H1 (cell line): ENCODE measurements around the gene MEGF11. TPM values are rescaled to one million over a fixed set of nuclear protein-coding genes. Genes with fewer than 3 reads are reported as not detected.

Source experiments
- ASH2L ChIP-seq: fragments of 200-600, 300-600 bp; sonication (generic); IDR thresholded peaks from one replicate; pipeline ENCODE4 v1.7.1; 2017; ENCODE audit warnings: low read length
- BCL11A ChIP-seq, 2 experiments: IDR thresholded peaks; one replicate each; pipeline ENCODE4 v1.6.1; 2011; ENCODE audit warnings: low read depth in 2 of 2, low read length in 2 of 2, mild to moderate bottlenecking in 2 of 2
- RAD21 ChIP-seq, 2 experiments: IDR thresholded peaks in 1 of 2; conservative IDR thresholded peaks in 1 of 2; 2 replicates each; pipeline ENCODE4 v1.6.1; 2011; ENCODE audit warnings: low read depth in 2 of 2, low read length in 2 of 2, improper control_type of control experiment in 1 of 2, inconsistent platforms in 1 of 2, mild to moderate bottlenecking in 1 of 2, moderate library complexity in 1 of 2
- polyA plus RNA-seq, 7 experiments: library from polyadenylated mRNA; depleted of rRNA in 3 of 7; stranded (reverse) in 5 of 7; unstranded in 2 of 7; fragments of >200 nt in 5 of 7; fragments of 200-250 nt in 2 of 7; gene quantifications; 1 replicate in 5 of 7; 2 replicates in 1 of 7; 4 replicates in 1 of 7; pipeline versions ENCODE4 v1.2.1 to v1.2.3, GENCODE V29; 2011 to 2013; ENCODE audit warnings: missing spikeins in 2 of 7, mixed read lengths in 2 of 7
- total RNA-seq: library from RNA; stranded (reverse); fragmentation: NEBNext Ultra II Directional; extraction: Animal tissue kit (Norgen Biotek cat#: 25700); gene quantifications from 2 replicates; pipeline ENCODE4 v1.2.1, GENCODE V29; 2021
- TF ChIP-seq, protein P1 (sequence below): fragments of 300-600 bp; sonication (generic); IDR thresholded peaks from 2 replicates; pipeline ENCODE4 v1.7.1; 2012; ENCODE audit warnings: low read length, moderate library complexity, mild to moderate bottlenecking, inconsistent platforms; ENCODE audit not compliant: insufficient replicate concordance
- TF ChIP-seq, protein P2 (sequence below): IDR thresholded peaks from 2 replicates; pipeline ENCODE4 v1.6.1; 2012; ENCODE audit warnings: low read length, inconsistent platforms

The MEGF11 gene
- total and polyA plus RNA-seq, 2 of the 8 experiments (the other 6 are each of a cell fraction or from before 2014, with no cell fraction given), result 4.4 to 4.8 TPM

DNA sequence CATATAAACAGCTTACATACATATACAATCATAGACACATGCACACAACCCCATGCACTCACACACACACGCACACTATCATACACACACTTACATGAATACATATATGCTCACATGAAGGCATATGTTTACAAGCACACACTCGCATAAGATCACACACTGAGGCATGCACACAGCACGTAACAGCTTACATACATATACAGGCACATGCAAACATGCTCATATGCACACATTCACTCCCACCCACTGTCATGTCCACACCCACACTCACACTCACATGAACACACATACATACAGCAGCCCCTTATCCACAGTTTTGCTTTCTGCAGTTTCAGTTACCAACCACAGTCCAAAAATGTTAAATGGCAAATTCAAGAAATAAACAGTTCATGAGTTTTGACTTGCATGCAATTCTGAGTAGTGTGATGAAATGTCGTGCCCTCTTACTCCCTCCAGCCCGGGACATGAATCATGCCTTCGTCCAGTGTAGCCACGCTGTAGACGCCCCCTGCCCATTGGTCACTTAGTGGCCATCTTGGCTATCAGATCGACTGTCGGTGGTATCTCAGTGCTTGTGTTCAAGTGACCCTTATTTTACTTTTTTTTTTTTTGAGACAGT lies 27.8 kb downstream of the MEGF11 start (continued):
- TF ChIP-seq, protein P1, sequence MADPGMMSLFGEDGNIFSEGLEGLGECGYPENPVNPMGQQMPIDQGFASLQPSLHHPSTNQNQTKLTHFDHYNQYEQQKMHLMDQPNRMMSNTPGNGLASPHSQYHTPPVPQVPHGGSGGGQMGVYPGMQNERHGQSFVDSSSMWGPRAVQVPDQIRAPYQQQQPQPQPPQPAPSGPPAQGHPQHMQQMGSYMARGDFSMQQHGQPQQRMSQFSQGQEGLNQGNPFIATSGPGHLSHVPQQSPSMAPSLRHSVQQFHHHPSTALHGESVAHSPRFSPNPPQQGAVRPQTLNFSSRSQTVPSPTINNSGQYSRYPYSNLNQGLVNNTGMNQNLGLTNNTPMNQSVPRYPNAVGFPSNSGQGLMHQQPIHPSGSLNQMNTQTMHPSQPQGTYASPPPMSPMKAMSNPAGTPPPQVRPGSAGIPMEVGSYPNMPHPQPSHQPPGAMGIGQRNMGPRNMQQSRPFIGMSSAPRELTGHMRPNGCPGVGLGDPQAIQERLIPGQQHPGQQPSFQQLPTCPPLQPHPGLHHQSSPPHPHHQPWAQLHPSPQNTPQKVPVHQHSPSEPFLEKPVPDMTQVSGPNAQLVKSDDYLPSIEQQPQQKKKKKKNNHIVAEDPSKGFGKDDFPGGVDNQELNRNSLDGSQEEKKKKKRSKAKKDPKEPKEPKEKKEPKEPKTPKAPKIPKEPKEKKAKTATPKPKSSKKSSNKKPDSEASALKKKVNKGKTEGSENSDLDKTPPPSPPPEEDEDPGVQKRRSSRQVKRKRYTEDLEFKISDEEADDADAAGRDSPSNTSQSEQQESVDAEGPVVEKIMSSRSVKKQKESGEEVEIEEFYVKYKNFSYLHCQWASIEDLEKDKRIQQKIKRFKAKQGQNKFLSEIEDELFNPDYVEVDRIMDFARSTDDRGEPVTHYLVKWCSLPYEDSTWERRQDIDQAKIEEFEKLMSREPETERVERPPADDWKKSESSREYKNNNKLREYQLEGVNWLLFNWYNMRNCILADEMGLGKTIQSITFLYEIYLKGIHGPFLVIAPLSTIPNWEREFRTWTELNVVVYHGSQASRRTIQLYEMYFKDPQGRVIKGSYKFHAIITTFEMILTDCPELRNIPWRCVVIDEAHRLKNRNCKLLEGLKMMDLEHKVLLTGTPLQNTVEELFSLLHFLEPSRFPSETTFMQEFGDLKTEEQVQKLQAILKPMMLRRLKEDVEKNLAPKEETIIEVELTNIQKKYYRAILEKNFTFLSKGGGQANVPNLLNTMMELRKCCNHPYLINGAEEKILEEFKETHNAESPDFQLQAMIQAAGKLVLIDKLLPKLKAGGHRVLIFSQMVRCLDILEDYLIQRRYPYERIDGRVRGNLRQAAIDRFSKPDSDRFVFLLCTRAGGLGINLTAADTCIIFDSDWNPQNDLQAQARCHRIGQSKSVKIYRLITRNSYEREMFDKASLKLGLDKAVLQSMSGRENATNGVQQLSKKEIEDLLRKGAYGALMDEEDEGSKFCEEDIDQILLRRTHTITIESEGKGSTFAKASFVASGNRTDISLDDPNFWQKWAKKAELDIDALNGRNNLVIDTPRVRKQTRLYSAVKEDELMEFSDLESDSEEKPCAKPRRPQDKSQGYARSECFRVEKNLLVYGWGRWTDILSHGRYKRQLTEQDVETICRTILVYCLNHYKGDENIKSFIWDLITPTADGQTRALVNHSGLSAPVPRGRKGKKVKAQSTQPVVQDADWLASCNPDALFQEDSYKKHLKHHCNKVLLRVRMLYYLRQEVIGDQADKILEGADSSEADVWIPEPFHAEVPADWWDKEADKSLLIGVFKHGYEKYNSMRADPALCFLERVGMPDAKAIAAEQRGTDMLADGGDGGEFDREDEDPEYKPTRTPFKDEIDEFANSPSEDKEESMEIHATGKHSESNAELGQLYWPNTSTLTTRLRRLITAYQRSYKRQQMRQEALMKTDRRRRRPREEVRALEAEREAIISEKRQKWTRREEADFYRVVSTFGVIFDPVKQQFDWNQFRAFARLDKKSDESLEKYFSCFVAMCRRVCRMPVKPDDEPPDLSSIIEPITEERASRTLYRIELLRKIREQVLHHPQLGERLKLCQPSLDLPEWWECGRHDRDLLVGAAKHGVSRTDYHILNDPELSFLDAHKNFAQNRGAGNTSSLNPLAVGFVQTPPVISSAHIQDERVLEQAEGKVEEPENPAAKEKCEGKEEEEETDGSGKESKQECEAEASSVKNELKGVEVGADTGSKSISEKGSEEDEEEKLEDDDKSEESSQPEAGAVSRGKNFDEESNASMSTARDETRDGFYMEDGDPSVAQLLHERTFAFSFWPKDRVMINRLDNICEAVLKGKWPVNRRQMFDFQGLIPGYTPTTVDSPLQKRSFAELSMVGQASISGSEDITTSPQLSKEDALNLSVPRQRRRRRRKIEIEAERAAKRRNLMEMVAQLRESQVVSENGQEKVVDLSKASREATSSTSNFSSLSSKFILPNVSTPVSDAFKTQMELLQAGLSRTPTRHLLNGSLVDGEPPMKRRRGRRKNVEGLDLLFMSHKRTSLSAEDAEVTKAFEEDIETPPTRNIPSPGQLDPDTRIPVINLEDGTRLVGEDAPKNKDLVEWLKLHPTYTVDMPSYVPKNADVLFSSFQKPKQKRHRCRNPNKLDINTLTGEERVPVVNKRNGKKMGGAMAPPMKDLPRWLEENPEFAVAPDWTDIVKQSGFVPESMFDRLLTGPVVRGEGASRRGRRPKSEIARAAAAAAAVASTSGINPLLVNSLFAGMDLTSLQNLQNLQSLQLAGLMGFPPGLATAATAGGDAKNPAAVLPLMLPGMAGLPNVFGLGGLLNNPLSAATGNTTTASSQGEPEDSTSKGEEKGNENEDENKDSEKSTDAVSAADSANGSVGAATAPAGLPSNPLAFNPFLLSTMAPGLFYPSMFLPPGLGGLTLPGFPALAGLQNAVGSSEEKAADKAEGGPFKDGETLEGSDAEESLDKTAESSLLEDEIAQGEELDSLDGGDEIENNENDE, result no peak
- TF ChIP-seq RAD21 (IDR thresholded peaks at IDR 0.05 in 1 of 2, conservative IDR thresholded peaks at IDR 0.05 in 1 of 2; ENCODE audit: low read depth in 2 of 2, low read length in 2 of 2), result no peak
- TF ChIP-seq, protein P2, sequence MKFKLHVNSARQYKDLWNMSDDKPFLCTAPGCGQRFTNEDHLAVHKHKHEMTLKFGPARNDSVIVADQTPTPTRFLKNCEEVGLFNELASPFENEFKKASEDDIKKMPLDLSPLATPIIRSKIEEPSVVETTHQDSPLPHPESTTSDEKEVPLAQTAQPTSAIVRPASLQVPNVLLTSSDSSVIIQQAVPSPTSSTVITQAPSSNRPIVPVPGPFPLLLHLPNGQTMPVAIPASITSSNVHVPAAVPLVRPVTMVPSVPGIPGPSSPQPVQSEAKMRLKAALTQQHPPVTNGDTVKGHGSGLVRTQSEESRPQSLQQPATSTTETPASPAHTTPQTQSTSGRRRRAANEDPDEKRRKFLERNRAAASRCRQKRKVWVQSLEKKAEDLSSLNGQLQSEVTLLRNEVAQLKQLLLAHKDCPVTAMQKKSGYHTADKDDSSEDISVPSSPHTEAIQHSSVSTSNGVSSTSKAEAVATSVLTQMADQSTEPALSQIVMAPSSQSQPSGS, result no peak
- no peak for TF ChIP-seq ASH2L
- TF ChIP-seq BCL11A (IDR thresholded peaks at IDR 0.05; ENCODE audit: low read depth in 2 of 2, low read length in 2 of 2), result no peak
